GM23248 (cell line): ENCODE results near the gene STK17B. TPM values are rescaled to one million over a fixed set of nuclear protein-coding genes. Genes with fewer than 3 reads are reported as not detected.
A peak's percentile ranks its signal among the peaks of the same experiment; 100 is the strongest.
"Not testable (repeated sequence)": the region's sequence is repeated elsewhere in the genome, so short reads cannot be mapped to it uniquely, and the experiment has no call there.

ENCODE experiments used
- DNase-seq: peaks from one replicate; pipeline ENCODE4 v3.0.0-alpha.2; 2015
- H2AFZ ChIP-seq: fragments of 200-600 bp; sonication (generic); 2 replicates; pipeline ENCODE4 v1.6.1; 2016; ENCODE audit warnings: antibody characterized with exemption
- H3F3A ChIP-seq: fragments of 200-600 bp; sonication (generic); 2 replicates; pipeline ENCODE4 v1.6.1; 2016; ENCODE audit warnings: mild to moderate bottlenecking, antibody characterized with exemption, mixed run types; ENCODE audit not compliant: insufficient read depth
- H3K27ac ChIP-seq: fragments of 200-600 bp; sonication (generic); 2 replicates; pipeline ENCODE4 v1.5.1; 2016; ENCODE audit warnings: mild to moderate bottlenecking
- H3K27me3 ChIP-seq: fragments of 200-600 bp; sonication (generic); replicated peaks from 2 replicates; pipeline ENCODE4 v1.6.1; 2016; ENCODE audit warnings: mild to moderate bottlenecking; ENCODE audit not compliant: insufficient read depth
- H3K36me3 ChIP-seq: fragments of 200-600 bp; sonication (generic); 2 replicates; pipeline ENCODE4 v1.6.1; 2016; ENCODE audit warnings: low read depth, mild to moderate bottlenecking
- H3K4me1 ChIP-seq: fragments of 200-600 bp; sonication (generic); 2 replicates; pipeline ENCODE4 v1.6.1; 2016; ENCODE audit warnings: mild to moderate bottlenecking; ENCODE audit not compliant: insufficient read depth
- H3K4me2 ChIP-seq: fragments of 200-600 bp; sonication (generic); one replicate; pipeline ENCODE4 v1.6.1; 2016; ENCODE audit warnings: mild to moderate bottlenecking; ENCODE audit not compliant: unreplicated experiment
- H3K4me3 ChIP-seq: fragments of 200-600 bp; sonication (generic); 2 replicates; pipeline ENCODE4 v1.5.1; 2016; ENCODE audit warnings: mild to moderate bottlenecking
- H3K79me2 ChIP-seq: fragments of 200-600 bp; sonication (generic); 2 replicates; pipeline ENCODE4 v1.6.1; 2016; ENCODE audit warnings: mild to moderate bottlenecking; ENCODE audit not compliant: insufficient read depth
- H3K9ac ChIP-seq: fragments of 200-600 bp; sonication (generic); 2 replicates; pipeline ENCODE4 v1.6.1; 2016; ENCODE audit warnings: mild to moderate bottlenecking
- H3K9me2 ChIP-seq: fragments of 200-600 bp; sonication (generic); 2 replicates; pipeline ENCODE4 v1.6.1; 2016; ENCODE audit warnings: mixed run types, mild to moderate bottlenecking, moderate library complexity; ENCODE audit not compliant: insufficient read depth
- H3K9me3 ChIP-seq: fragments of 200-600 bp; sonication (generic); one replicate; pipeline ENCODE4 v1.6.1; 2017; ENCODE audit warnings: low read depth
- H4K20me1 ChIP-seq: fragments of 200-600 bp; sonication (generic); 2 replicates; pipeline ENCODE4 v1.6.0; 2016; ENCODE audit not compliant: insufficient read depth
- EZH2 ChIP-seq: fragments of 200-600 bp; sonication (generic); IDR thresholded peaks from 2 replicates; pipeline ENCODE4 v1.6.1; 2018; ENCODE audit warnings: antibody characterized with exemption, mild to moderate bottlenecking; ENCODE audit not compliant: insufficient read depth, poor library complexity, severe bottlenecking
- EZH2phosphoT487 ChIP-seq: fragments of 200-600 bp; sonication (generic); IDR thresholded peaks from 2 replicates; pipeline ENCODE4 v1.6.1; 2018; ENCODE audit warnings: antibody characterized with exemption, moderate library complexity, mild to moderate bottlenecking, low read depth; ENCODE audit not compliant: insufficient read depth
- WGBS, 2 experiments: methylation state at CpG; one replicate each; pipeline ENCODE4 v1.1.6; 2015 to 2017; ENCODE audit warnings: low lambda C conversion rate in 2 of 2, low coverage in 1 of 2; ENCODE audit errors: missing lambda C conversion rate in 2 of 2; 5-methylcytosine and 5-hydroxymethylcytosine counted together
- in situ Hi-C: fragments of 300-500 bp; cut with MboI; formaldehyde crosslinking; loops from 2 replicates; pipeline ENCODE4 v1.15.0; 2020
- polyA plus RNA-seq: library from polyadenylated mRNA; unstranded; fragments of >200 nt; fragmentation: Nextera tagmentation; extraction: Ambion mirVana; gene quantifications from 2 replicates; pipeline ENCODE4 v1.2.1, GENCODE V29; 2016
- total RNA-seq: library from RNA; depleted of rRNA; stranded (reverse); fragments of >200 nt; shearing (Covaris generic); gene quantifications from 2 replicates; pipeline ENCODE4 v1.2.3, GENCODE V29; 2014

STK17B gene
- total and polyA plus RNA-seq, 2 experiments from 2014 or later = 13.7 to 23.6 TPM

DNA sequence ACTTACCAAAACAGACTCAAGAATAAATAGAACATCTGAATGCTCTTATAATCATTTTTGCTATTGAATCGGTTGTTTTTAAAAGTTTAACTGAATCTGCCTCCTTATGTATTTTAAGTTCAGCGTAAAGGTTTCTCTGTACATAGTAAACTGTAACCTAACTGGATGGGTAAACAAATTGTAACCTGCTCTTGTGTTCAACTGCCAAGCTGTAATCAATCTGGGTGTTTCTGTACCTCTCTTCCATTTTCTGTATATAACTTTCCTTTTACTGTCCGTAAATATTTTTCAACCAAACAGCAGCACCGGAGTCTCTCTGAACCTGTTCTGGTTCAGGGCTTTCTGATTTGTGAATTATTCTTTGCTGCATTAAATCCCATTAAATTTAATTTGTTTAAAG, 75.1 kb downstream of the STK17B start:
- Histone ChIP-seq H3K9me2 (no peaks in the 10 kb centered on the region), H3K27me3 (no peaks in the 10 kb centered on the region), H3K36me3 (no peaks in the 10 kb centered on the region), H3K4me3 (no peak overlapping the region), H3K79me2 (no peaks in the 10 kb centered on the region), H3K9ac (no peak overlapping the region), H3K9me3 (no peaks in the 10 kb centered on the region), H3K4me1 (peaks cover 7% of the 10 kb centered on the region), H3F3A (peaks cover 7% of the 10 kb centered on the region; the same call in 1 of the 2 replicates), H3K4me2 (no peak overlapping the region), H2AFZ (no peak overlapping the region), H3K27ac (no peak overlapping the region), H4K20me1 (no peaks in the 10 kb centered on the region)
- no peak for DNase-seq
- TF ChIP-seq EZH2 (no peak), EZH2phosphoT487 (no peak)
- 93 to 95% methylated on average over 4 of the region's 4 CpGs for WGBS, 2 experiments
- in situ Hi-C loops = no loop called here

DNA sequence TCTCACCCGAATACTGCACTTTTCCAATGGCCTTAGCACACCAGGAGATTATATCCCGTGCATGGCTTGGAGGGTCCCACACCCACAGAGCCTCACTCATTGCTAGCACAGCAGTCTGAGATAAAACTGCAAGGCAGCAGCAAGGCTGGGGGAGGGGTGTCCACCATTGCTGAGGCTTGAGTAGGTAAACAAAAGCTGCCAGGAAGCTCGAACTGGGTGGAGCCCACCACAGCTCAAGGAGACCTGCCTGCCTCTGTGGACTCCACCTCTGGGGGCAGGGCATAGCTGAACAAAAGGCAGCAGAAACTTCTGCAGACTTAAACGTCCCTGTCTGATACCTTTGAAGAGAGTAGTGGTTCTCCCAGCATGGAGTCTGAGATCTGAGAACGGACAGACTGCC, 81.9 kb downstream of the STK17B start:
- H3K36me3 ChIP-seq, H3K27ac ChIP-seq, H3K4me1 ChIP-seq, H3K27me3 ChIP-seq, H3K4me3 ChIP-seq, H3K79me2 ChIP-seq, H3K9ac ChIP-seq, H2AFZ ChIP-seq, H3K4me2 ChIP-seq, H4K20me1 ChIP-seq, H3K9me3 ChIP-seq, H3K9me2 ChIP-seq, DNase-seq, H3F3A ChIP-seq: not testable (repeated sequence)
- in situ Hi-C loops = loop anchor here (10.0 kb wide), 1 partner anchor 665 kb away; no protein-coding TSS in a partner anchor
- 54 to 63% methylated on average over 5 of the region's 5 CpGs for WGBS, 2 experiments

DNA sequence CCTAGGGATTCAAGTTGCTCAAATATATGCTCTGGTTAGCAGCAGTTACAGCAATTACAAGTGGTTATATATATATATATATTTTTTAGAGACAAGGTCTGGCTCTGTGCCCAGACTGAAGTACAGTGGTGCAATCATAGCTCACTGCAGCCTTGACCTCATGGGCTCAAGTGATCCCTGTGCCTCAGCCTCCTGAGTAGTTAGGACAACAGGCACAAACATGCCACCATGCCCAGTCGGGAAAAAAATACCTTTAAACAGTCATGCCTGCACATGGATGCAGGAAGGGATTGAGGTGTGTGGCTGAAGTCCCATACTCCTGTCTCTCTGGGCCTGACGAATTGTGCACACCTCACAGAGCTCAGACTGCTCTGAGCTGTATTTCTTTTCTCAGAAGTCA, 83.2 kb downstream of the STK17B start:
- Histone ChIP-seq H3K4me2 (no peak overlapping the region), H3K79me2 (no peaks in the 10 kb centered on the region), H3K27me3 (no peaks in the 10 kb centered on the region), H2AFZ (no peak overlapping the region), H3K9me3 (no peaks in the 10 kb centered on the region), H3K4me1 (no peaks in the 10 kb centered on the region), H3K9ac (no peak overlapping the region), H3K27ac (no peak overlapping the region), H3K9me2 (no peaks in the 10 kb centered on the region), H3F3A (no peaks in the 10 kb centered on the region), H4K20me1 (no peaks in the 10 kb centered on the region), H3K4me3 (no peak overlapping the region), H3K36me3 (no peaks in the 10 kb centered on the region)
- DNase-seq = peak; percentile 37
- in situ Hi-C loops = loop anchor here (10.0 kb wide), 1 partner anchor 667 kb away; no protein-coding TSS in a partner anchor
- 80 to 94% methylated on average over 2 of the region's 2 CpGs for WGBS, 2 experiments
- TF ChIP-seq EZH2 = no peak
- TF ChIP-seq EZH2phosphoT487 = no peak

DNA sequence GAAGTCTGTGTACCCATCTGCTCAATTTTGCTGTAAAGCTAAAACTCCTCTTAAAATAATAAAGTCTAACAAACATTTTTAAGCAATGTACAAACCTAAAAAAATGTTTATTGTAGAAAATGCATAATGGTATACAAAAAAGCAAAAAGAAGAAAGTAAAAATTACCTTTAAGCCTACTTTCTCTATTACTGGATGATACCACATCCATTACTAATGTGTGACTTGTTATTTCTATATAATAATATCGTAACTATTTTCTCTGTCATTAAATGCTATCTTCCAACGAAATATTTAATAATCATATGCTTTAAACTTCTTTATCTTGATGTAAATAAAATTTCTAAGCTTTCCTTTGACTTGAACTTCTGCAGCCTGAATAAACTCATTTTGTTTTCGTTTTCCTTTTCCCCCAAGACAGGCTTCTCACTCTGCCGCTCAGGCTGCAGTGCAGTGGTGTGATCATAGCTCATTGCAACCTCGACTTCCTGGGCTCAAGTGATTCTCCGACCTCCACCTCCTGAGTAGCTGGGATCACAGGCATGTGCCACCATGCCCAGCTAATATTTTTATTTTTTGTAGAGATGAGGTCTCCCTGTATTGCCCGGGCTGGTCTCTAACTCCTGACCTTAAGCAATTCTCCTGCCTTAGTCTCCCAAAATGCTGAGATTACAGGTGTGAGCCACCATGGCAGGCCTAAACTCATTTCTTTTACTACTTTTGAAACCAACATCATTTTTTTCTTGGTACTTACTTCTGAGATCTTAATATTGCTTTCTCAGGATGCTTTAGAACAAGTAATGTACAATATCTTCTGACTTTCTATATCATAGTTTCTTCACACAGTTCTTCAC, 84.6 kb downstream of the STK17B start:
- no peak overlapping the region for H3K9ac ChIP-seq
- H3K9me2 ChIP-seq = no peaks in the 10 kb centered on the region
- in situ Hi-C loops = loop anchor here (10.0 kb wide), 1 partner anchor 668 kb away; no protein-coding TSS in a partner anchor
- H3K36me3 ChIP-seq = no peaks in the 10 kb centered on the region
- TF ChIP-seq EZH2phosphoT487 (no peak), EZH2 (no peak)
- no peak for DNase-seq
- H3K4me2 ChIP-seq = no peak overlapping the region
- H3K4me3 ChIP-seq = no peak overlapping the region
- no peaks in the 10 kb centered on the region for H3K27me3 ChIP-seq
- WGBS, 2 experiments = 60 to 62% methylated on average over 7 of the region's 7 CpGs
- H2AFZ ChIP-seq = no peak overlapping the region
- no peaks in the 10 kb centered on the region for H3F3A ChIP-seq
- no peaks in the 10 kb centered on the region for H3K9me3 ChIP-seq
- H3K4me1 ChIP-seq = no peaks in the 10 kb centered on the region
- H3K79me2 ChIP-seq = no peaks in the 10 kb centered on the region
- no peaks in the 10 kb centered on the region for H4K20me1 ChIP-seq
- H3K27ac ChIP-seq = no peak overlapping the region
